ENCODE data around the gene IRAK1. TPM values are rescaled to one million over a fixed set of nuclear protein-coding genes. Genes with fewer than 3 reads are reported as not detected.
A peak's percentile ranks its signal among the peaks of the same experiment; 100 is the strongest.

IRAK1 gene
- total RNA-seq, 1 experiment from 2014 or later, result 147 TPM

DNA sequence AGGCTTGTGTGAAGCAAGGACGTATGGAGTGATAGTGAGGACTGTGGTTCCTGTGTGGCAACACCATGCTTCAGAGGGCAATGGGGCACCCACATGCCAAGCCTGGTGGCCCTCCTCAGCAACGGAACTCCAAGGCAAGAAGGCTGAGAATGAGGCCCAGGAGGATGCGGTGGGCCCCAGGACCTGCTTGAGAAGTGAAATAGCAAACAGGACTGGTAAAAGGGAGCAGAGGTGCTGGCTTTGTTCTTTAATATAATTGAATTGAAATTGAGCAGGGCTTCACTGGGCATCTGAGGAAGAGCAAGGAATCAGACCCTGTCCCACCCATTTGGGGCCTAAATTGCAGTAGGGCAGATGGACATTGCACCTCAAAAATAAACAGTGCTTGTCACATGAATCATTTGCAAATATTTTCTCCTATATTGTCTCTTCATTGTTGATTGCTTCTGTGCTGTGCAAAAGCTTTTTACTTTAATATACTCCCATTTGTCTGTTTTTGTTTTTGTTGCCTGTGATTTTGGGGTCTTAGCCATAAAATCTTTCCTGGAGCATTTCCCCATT is 44.9 kb downstream of the IRAK1 start:
- H3K9me3 ChIP-seq (ENCODE audit: low read depth, low read length, poor library complexity, severe bottlenecking), result no peaks in the 10 kb centered on the region
- peak overlapping the region; percentile 23 for H3K27ac ChIP-seq (ENCODE audit: low read depth, low read length, poor library complexity, severe bottlenecking)
- CTCF ChIA-PET, result no interaction called here
- BruUV-seq (replicated peaks), result no TSS peak
- H3K4me1 ChIP-seq (ENCODE audit: insufficient read depth, low read length, poor library complexity, severe bottlenecking), result peaks cover 7% of the 10 kb centered on the region
- DNase-seq (ENCODE audit: low spot score), result no peak
- no peaks in the 10 kb centered on the region for H3K27me3 ChIP-seq (replicated peaks; ENCODE audit: insufficient read depth, low read depth, low read length, poor library complexity)
- POLR2A ChIA-PET (ENCODE audit: low non-redundant PET), result no interaction called here
- H3K4me3 ChIP-seq (ENCODE audit: low read depth, low read length, poor library complexity, severe bottlenecking), result no peak overlapping the region
- TF ChIP-seq EZH2 (IDR thresholded peaks at IDR 0.05; ENCODE audit: borderline replicate concordance, low read depth, low read length, poor library complexity, severe bottlenecking), result no peak
- TF ChIP-seq, protein P1, sequence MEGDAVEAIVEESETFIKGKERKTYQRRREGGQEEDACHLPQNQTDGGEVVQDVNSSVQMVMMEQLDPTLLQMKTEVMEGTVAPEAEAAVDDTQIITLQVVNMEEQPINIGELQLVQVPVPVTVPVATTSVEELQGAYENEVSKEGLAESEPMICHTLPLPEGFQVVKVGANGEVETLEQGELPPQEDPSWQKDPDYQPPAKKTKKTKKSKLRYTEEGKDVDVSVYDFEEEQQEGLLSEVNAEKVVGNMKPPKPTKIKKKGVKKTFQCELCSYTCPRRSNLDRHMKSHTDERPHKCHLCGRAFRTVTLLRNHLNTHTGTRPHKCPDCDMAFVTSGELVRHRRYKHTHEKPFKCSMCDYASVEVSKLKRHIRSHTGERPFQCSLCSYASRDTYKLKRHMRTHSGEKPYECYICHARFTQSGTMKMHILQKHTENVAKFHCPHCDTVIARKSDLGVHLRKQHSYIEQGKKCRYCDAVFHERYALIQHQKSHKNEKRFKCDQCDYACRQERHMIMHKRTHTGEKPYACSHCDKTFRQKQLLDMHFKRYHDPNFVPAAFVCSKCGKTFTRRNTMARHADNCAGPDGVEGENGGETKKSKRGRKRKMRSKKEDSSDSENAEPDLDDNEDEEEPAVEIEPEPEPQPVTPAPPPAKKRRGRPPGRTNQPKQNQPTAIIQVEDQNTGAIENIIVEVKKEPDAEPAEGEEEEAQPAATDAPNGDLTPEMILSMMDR (conservative IDR thresholded peaks at IDR 0.05; ENCODE audit: low read depth, low read length), result no peak
- intact Hi-C loops (cut with micrococcal nuclease; ENCODE audit: unreplicated experiment), result loop anchor here (10.0 kb wide), 1 partner anchor 420 kb away; the partner anchor contains the start of gene RPL10
- H3K36me3 ChIP-seq (ENCODE audit: insufficient read depth, low read length, poor library complexity, severe bottlenecking), result no peaks in the 10 kb centered on the region

DNA sequence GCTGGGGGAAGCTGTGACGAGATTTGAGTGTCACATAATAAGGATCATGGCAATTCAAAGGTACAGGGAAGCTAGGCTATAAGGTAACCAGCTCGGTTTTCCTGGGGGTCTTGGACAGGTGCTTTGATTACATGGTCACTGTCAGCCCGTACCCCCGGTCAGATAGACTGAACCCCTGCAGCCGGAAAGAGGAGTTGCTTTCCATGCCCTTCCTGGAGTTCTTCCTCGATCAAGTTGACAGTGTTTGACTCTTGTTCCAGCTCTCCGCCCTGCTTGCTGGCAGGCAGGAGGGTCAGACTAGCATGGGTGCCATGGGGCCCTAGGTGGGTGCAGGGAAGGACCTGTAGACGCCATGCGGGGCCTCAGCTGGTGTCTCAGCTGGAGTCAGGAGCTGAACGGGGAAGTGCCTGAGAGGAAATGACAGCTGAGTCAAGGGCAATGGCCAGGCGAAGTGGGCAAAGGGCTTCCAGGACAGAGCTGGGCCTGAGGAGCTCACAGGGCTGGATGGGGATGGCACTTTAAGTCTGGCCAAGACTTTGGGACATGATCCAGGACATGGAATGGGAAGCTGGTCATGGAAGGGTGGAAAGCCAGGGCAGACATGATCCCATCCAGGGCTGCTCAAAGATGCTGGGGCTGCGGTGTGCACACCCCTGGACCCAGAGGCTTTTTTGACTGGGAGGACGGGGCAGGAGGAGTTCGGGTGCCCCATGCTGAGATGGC is 45.5 kb downstream of the IRAK1 start:
- Histone ChIP-seq H3K27me3 (replicated peaks; ENCODE audit: insufficient read depth, low read depth, low read length, poor library complexity) (no peaks in the 10 kb centered on the region), H3K27ac (ENCODE audit: low read depth, low read length, poor library complexity, severe bottlenecking) (peak overlapping the region; percentile 99), H3K4me1 (ENCODE audit: insufficient read depth, low read length, poor library complexity, severe bottlenecking) (peaks cover 7% of the 10 kb centered on the region), H3K36me3 (ENCODE audit: insufficient read depth, low read length, poor library complexity, severe bottlenecking) (no peaks in the 10 kb centered on the region), H3K4me3 (ENCODE audit: low read depth, low read length, poor library complexity, severe bottlenecking) (peak overlapping the region; percentile 86), H3K9me3 (ENCODE audit: low read depth, low read length, poor library complexity, severe bottlenecking) (no peaks in the 10 kb centered on the region)
- intact Hi-C loops (cut with micrococcal nuclease; ENCODE audit: unreplicated experiment), result loop anchor here (10.0 kb wide), 1 partner anchor 421 kb away; the partner anchor contains the start of gene RPL10
- BruUV-seq (replicated peaks), result no TSS peak
- no peak for DNase-seq (ENCODE audit: low spot score)
- TF ChIP-seq, protein P1 (conservative IDR thresholded peaks at IDR 0.05; ENCODE audit: low read depth, low read length), result no peak
- CTCF ChIA-PET, result no interaction called here
- POLR2A ChIA-PET (ENCODE audit: low non-redundant PET), result interaction anchor here (0.6 kb wide), 1 partner anchor 11 kb away, joined by 3 read pairs; no protein-coding TSS in a partner anchor

DNA sequence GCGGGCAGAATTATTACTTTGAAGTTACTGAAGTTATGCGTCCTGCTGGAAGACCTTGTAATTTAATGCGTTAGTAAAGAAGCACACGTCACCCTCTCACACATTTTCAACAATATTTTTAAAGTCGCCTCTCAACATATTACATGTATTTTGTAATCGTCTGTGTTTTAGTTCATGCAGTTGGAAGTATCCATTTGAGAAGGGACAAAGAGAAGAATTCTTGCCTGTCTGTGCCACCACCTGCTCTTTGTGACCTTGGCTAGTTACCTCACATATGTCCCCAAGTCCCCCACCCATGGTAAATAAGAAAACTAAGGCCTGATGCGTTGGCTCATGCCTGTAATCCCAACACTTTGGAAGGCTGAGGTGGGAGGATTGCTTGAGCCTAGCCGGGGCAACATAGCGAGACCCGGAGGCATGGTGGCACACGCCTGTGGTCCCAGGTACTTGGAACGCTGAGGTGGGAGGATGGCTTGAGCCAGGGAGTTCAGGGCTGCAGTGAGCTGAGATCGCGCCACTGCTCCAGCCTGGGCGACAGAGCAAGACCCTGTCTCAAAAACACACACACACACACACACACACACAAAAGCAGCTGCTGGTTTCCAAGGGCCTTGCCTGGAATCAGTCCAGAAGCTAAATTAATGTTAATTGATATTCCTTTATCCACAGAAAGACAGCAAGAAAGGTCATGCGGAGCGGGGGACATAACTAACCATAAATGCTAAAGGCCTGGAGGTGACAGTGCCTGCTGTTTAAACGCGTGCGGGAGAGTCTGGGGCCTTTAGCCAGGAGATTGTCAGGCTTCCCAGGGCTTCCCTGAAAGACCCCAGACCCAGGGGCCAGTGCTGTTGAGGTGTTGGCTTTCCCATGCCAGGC is 46.3 kb downstream of the IRAK1 start:
- Histone ChIP-seq H3K27me3 (replicated peaks; ENCODE audit: insufficient read depth, low read depth, low read length, poor library complexity) (no peaks in the 10 kb centered on the region), H3K9me3 (ENCODE audit: low read depth, low read length, poor library complexity, severe bottlenecking) (no peaks in the 10 kb centered on the region), H3K36me3 (ENCODE audit: insufficient read depth, low read length, poor library complexity, severe bottlenecking) (no peaks in the 10 kb centered on the region), H3K4me1 (ENCODE audit: insufficient read depth, low read length, poor library complexity, severe bottlenecking) (peaks cover 7% of the 10 kb centered on the region), H3K4me3 (ENCODE audit: low read depth, low read length, poor library complexity, severe bottlenecking) (peak overlapping the region; percentile 86), H3K27ac (ENCODE audit: low read depth, low read length, poor library complexity, severe bottlenecking) (peak overlapping the region; percentile 99)
- BruUV-seq (replicated peaks), result TSS peak; percentile 72
- POLR2A ChIA-PET (ENCODE audit: low non-redundant PET), result interaction anchor here (0.6 kb wide), 1 partner anchor 10 kb away, joined by 3 read pairs; no protein-coding TSS in a partner anchor
- CTCF ChIA-PET, result no interaction called here
- DNase-seq (ENCODE audit: low spot score), result no peak
- intact Hi-C loops (cut with micrococcal nuclease; ENCODE audit: unreplicated experiment), result loop anchor here (10.0 kb wide), 1 partner anchor 421 kb away; the partner anchor contains the start of gene RPL10
- TF ChIP-seq, protein P1 (conservative IDR thresholded peaks at IDR 0.05; ENCODE audit: low read depth, low read length), result no peak
- no peak for TF ChIP-seq EZH2 (IDR thresholded peaks at IDR 0.05; ENCODE audit: borderline replicate concordance, low read depth, low read length, poor library complexity, severe bottlenecking)
